Right cardiac atrium (tissue), 5 donors: ENCODE data around the gene SSH2. TPM values are rescaled to one million over a fixed set of nuclear protein-coding genes. Genes with fewer than 3 reads are reported as not detected.

ENCODE experiments used
- ATAC-seq, 2 donors: fragments of 200-7000 bp; cut with Tn5 transposase; one replicate each; pipeline versions ENCODE4 v1.8.0 to v1.9.1; 2020; ENCODE audit warnings: moderate library complexity in 2 of 2, mild to moderate bottlenecking in 1 of 2
- DNase-seq, 3 donors: peaks; one replicate each; pipeline ENCODE4 v3.0.0-alpha.2; 2020
- H3K27ac ChIP-seq: one replicate; pipeline ENCODE4 v1.5.1; 2013; ENCODE audit warnings: mild to moderate bottlenecking, low read length, control low read depth, moderate library complexity
- H3K27me3 ChIP-seq: one replicate; pipeline ENCODE4 v1.6.1; 2013; ENCODE audit not compliant: control insufficient read depth, insufficient read depth
- H3K4me1 ChIP-seq: one replicate; pipeline ENCODE4 v1.6.1; 2013; ENCODE audit warnings: low read length; ENCODE audit not compliant: control insufficient read depth, insufficient read depth
- H3K4me3 ChIP-seq: one replicate; pipeline ENCODE4 v1.5.1; 2013; ENCODE audit warnings: low read length, control low read depth
- H3K9me3 ChIP-seq: one replicate; pipeline ENCODE4 v1.6.1; 2013; ENCODE audit warnings: low read length; ENCODE audit not compliant: control insufficient read depth
- WGBS: extraction: QIAGEN DNeasy Blood & Tissue Kit; methylation state at CpG from one replicate; pipeline ENCODE4 v1.1.7; 2013; 5-methylcytosine and 5-hydroxymethylcytosine counted together
- intact Hi-C, 4 donors: fragments of 100-400 bp; cut with DNase I; formaldehyde crosslinking; loops; one replicate each; pipeline versions ENCODE4 v1.11.0 to v1.14.0; 2022 to 2023
- polyA plus RNA-seq: library from polyadenylated mRNA; stranded (reverse); fragments of 200-250 nt; gene quantifications from one replicate; pipeline ENCODE4 v1.2.3, GENCODE V29; 2013
- total RNA-seq, 4 donors: library from RNA; stranded (reverse); fragmentation: NEBNext Ultra II Directional; extraction: Animal tissue kit (Norgen Biotek cat#: 25700); gene quantifications; one replicate each; pipeline ENCODE4 v1.2.1, GENCODE V29; 2021
- donor health status: healthy with polysubstance abuse.
- donor health status: DM: no; HTN: yes; CAD: no.
- donor health status: DM: no; HTN: no; CAD: no.
- donor health status: DM: no; HTN: yes; CAD: no; lungs with severe emphysema.
- donor health status: DM: yes; HTN: yes; CAD: no.

The SSH2 gene
- total and polyA plus RNA-seq, 5 donors = 18.8 to 43.5 (median 37.5) TPM

DNA sequence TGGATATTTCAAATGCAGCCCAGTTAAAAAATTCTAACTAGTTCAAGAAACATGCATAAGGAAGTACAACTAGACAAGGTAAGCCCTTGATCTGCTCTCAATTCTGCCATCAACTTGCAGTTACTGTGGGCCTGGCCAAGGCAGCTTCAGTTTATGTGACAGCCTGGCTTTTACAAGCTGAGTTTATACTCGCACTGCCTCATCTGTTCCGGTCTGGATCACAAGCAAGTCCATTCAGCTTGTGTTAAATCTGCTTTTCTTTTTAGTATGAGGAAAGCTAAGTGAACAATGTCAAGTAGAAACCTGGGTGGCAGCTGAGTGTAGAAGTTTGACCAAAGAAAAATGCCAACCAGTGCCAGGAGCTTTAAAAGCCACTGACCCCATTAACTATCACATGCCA, 230.7 kb downstream of the SSH2 start:
- Histone ChIP-seq H3K27me3 (no peaks in the 10 kb centered on the region), H3K4me3 (no peak overlapping the region), H3K9me3 (no peaks in the 10 kb centered on the region), H3K27ac (peak overlapping the region; percentile 94), H3K4me1 (peaks cover 11% of the 10 kb centered on the region)
- 61% methylated on average over 2 of the region's 2 CpGs for WGBS
- intact Hi-C loops = no loop called here
- peak in 1 of 2 donors; percentile 23 for ATAC-seq
- no peak for DNase-seq

DNA sequence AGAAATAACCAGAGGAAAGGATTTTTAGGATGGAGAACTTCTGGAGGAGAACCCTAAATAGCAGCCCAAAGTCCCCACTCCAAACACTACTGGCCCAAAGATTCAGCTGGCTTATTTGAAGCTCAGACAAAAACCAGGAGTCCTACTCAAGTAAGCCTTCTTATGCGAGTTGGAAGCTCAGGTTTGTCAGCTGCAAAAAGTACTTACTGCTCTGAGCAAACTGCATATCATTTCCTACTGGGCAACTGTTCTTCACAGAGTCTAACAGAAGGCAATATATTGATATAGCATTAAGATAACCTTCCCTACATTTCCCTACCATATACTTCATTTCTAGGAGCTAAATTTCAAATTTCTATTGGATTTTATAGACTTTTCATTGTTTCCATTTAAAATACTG, 231.2 kb downstream of the SSH2 start:
- Histone ChIP-seq H3K4me1 (peaks cover 9% of the 10 kb centered on the region), H3K27me3 (no peaks in the 10 kb centered on the region), H3K27ac (peak overlapping the region; percentile 75), H3K4me3 (no peak overlapping the region), H3K9me3 (no peaks in the 10 kb centered on the region)
- intact Hi-C loops = no loop called here
- ATAC-seq = no peak
- DNase-seq = no peak
- 68% methylated on average over 1 of the region's 1 CpG for WGBS

DNA sequence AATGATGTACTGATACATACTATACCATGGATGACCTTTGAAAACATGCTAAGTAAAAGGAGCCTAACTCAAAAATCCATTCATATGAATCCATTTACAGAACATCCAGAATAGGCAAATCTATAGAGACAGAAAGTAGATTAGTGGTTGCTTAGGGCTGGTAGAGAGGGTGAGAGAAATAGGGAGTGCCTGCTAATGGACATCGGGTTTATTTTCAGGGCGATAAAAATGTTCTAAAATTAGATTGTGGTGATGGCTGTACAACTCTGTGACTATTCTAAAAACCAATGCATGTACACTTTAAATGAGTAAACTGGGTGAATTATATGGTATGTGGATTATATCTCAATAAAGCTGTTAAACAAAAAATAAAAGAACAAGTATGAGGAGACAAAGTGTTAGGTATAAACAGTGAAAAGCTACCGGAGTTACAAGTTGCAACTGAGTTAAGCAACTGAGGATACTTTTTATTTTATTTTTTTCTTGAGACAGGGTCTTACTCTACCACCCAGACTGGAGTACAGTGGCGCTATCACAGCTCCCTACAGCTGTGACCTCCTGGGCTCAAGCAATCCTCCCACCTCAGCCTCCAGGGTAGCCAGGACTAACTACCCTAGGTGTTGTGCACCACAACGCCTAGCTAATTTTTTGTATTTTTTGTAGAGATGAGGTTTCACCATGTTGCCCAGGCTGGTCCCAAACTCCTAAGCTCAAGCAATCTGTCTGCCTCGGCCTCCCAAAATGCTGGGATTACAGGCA, 231.8 kb downstream of the SSH2 start:
- H3K27me3 ChIP-seq = no peaks in the 10 kb centered on the region
- H3K4me1 ChIP-seq = peaks cover 9% of the 10 kb centered on the region
- intact Hi-C loops = no loop called here
- no peak for DNase-seq
- WGBS = 79% methylated on average over 6 of the region's 6 CpGs
- ATAC-seq = no peak
- no peak overlapping the region for H3K4me3 ChIP-seq
- peak overlapping the region; percentile 75 for H3K27ac ChIP-seq
- no peaks in the 10 kb centered on the region for H3K9me3 ChIP-seq

DNA sequence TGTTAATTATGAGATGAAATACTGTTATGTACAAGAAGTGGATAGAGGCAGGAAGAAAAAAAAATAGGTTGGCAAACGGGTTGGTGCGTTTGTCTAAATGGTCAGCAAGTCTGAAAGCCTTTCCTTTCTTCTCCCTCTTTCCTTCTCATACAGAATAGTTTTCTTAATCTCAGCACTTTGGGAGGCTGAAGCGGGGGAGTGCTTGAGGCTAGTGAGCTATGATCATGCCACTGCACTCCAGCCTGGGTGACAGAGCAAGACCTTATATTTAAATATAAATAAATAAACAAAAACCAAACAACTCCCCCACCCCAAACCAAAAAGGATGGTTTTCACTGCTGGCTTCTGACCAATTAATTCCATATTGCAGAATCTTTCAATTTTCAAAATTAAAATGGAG, 232.7 kb downstream of the SSH2 start:
- Histone ChIP-seq H3K27me3 (no peaks in the 10 kb centered on the region), H3K9me3 (no peaks in the 10 kb centered on the region), H3K27ac (peak overlapping the region; percentile 52), H3K4me3 (no peak overlapping the region), H3K4me1 (peaks cover 9% of the 10 kb centered on the region)
- intact Hi-C loops = no loop called here
- 53% methylated on average over 3 of the region's 3 CpGs for WGBS
- ATAC-seq (no peak), DNase-seq (no peak)

DNA sequence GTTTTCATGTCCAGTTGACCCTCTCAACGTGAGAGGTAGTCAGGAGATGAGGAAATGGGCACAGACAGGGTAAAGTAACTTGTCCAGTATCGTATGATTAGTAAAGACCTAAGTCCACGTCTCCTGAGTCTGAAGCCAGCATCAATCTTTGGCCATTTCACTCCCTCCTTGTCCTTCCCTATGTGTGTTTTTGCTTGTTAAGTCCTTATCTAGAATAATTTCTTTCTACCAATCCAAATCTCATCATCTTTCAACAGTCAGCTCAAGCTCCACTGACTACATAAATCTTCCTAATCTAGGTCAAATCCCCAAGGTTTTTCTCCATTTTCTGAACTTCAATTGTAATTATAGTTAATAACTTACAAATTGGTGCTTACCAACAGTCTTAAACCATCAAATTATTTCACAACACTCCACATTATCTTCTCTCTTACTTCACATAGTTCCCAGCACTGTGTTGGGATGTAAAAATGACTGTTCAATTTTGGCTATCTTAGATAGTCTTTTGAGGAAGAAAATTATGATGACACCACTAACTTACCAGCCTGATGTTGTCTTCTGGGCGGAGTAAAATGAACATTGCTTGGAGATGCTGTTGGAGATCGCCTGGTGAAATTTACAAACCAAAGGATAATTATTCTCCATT, 235.0 kb downstream of the SSH2 start:
- no peak overlapping the region for H3K4me3 ChIP-seq
- WGBS = 64% methylated on average over 5 of the region's 5 CpGs
- H3K27me3 ChIP-seq = no peaks in the 10 kb centered on the region
- intact Hi-C loops = no loop called here
- H3K27ac ChIP-seq = peak overlapping the region; percentile 17
- ATAC-seq = peak; percentile 67 to 70
- H3K4me1 ChIP-seq = peaks cover 9% of the 10 kb centered on the region
- no peaks in the 10 kb centered on the region for H3K9me3 ChIP-seq
- DNase-seq = no peak

DNA sequence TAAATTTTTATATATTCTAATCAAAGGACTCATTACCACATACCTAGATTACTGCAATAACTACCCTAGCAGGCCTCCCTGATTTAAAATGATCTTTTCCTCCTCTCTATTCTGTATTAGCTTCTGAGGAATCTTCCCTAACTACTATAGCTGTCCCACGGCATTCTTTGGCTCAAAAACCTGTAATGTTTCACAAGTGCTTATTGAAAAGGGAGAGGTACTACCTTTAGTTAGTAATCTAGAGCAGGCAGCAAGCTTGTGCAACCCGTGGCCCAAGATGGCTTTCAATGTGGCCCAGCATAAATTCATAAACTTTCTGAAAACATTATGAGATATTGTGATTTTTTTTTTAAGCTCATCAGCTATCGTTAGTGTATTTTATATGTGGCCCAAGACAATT, 236.3 kb downstream of the SSH2 start:
- no peak overlapping the region for H3K27ac ChIP-seq
- intact Hi-C loops = no loop called here
- H3K4me1 ChIP-seq = peaks cover 4% of the 10 kb centered on the region

DNA sequence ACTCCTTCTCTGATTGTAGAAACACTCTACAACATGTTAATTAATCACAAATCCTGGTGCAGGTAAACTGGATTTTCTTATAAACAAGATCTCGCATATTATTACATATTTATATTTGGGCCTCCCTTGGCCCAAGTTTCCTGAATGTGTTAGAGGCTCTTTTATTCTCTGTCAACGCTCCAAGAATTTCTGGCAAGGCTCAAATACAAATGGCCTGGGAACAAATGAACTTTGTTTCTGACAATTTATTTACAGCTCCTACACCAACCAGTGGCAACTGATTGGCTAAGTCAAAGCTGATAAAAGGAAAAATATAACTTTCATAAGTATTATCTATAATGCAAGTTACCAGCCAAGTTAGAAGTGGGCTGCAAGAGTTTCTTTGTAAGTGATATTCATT, 242.4 kb downstream of the SSH2 start:
- no peak overlapping the region for H3K27ac ChIP-seq
- H3K9me3 ChIP-seq = no peaks in the 10 kb centered on the region
- intact Hi-C loops = no loop called here
- H3K27me3 ChIP-seq = no peaks in the 10 kb centered on the region
- no peaks in the 10 kb centered on the region for H3K4me1 ChIP-seq
- no peak overlapping the region for H3K4me3 ChIP-seq
- 17% methylated on average over 2 of the region's 2 CpGs for WGBS
- DNase-seq (no peak), ATAC-seq (peak; percentile 51 to 76)

More for the DNA sequence above, 236.3 kb downstream of the SSH2 start:
- ATAC-seq = no peak
- H3K9me3 ChIP-seq = no peaks in the 10 kb centered on the region
- H3K4me3 ChIP-seq = no peak overlapping the region
- H3K27me3 ChIP-seq = no peaks in the 10 kb centered on the region
- DNase-seq = no peak
- WGBS = 79% methylated on average over 3 of the region's 3 CpGs

DNA sequence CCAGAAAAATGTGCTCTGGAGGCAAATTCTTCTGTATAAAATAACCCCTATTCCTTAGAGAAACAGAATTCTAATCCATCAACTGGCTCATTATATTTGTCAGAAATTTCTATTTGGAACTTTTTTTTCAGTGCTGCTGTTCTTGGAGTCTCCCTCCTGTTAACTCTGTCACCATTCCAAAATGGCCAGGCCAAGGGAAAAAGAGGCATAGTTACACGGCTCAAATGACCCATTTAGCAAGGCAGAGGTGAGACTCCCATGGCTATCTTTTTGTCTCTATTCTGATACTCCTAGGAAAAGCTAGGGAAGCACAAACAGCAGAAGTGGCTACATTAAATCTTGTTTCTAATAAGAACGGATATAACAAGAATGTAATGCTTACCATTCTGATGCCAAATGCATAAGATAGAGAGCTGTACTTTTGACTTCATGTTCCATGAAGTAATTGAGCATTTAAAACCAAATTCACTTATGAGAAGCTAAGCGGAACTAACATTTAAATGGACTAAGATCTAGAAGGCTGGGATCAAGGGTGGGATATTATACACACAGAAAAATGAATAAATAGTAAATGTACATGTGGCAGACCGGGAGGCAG, 242.9 kb downstream of the SSH2 start:
- WGBS = 46% methylated on average over 4 of the region's 4 CpGs
- Histone ChIP-seq H3K27me3 (no peaks in the 10 kb centered on the region), H3K4me1 (no peaks in the 10 kb centered on the region), H3K4me3 (no peak overlapping the region), H3K9me3 (no peaks in the 10 kb centered on the region), H3K27ac (peak overlapping the region; percentile 80)
- intact Hi-C loops = no loop called here
- peak; percentile 74 to 84 for ATAC-seq
- no peak for DNase-seq

DNA sequence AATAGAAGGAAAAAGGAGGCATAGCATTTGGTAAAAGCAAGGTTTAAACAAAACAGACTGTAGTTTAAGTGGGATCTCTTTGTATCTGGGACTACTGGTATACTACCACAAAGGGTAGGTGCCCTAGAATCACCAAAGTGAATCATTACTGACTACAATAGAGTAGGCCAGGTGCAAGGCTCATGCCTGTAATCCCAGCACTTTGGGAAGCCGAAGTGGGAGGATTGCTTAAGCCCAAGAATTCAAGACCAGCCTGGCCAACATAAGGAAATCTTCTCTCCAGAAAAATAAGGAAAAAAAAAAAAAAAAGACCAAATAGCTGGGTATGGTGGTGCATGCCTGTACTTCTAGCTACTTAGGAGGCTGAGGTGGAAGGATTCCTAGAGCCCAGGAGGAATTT, 246.5 kb downstream of the SSH2 start:
- intact Hi-C loops = no loop called here
- Histone ChIP-seq H3K4me3 (no peak overlapping the region), H3K9me3 (no peaks in the 10 kb centered on the region), H3K27me3 (no peaks in the 10 kb centered on the region), H3K27ac (peak overlapping the region; percentile 68), H3K4me1 (no peaks in the 10 kb centered on the region)
- DNase-seq (no peak), ATAC-seq (peak in 1 of 2 donors; percentile 5)
- WGBS = 67% methylated on average over 1 of the region's 1 CpG

DNA sequence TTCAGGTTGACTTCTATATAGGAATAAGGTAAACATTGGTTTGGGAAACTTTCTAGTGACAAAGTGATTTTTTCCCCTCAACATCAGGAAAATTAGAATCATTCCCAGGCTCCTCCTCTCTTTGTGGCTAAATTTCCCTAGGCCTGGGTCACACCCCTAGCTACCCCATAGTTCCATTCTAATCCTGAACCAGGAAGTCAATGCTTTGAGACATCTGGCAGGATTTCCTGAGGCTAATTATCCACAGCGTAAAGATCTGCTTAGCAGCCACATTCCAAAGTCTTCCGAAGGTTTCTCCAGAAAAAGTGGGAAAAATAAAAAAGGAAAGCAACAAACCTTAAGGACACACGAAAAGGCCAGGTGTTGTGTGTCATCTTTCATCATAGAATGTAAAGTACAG, 247.0 kb downstream of the SSH2 start:
- DNase-seq (no peak), ATAC-seq (peak; percentile 42 to 86)
- Histone ChIP-seq H3K4me1 (no peaks in the 10 kb centered on the region), H3K27me3 (no peaks in the 10 kb centered on the region), H3K4me3 (no peak overlapping the region), H3K9me3 (no peaks in the 10 kb centered on the region), H3K27ac (peak overlapping the region; percentile 37)
- 41% methylated on average over 3 of the region's 3 CpGs for WGBS
- intact Hi-C loops = no loop called here

DNA sequence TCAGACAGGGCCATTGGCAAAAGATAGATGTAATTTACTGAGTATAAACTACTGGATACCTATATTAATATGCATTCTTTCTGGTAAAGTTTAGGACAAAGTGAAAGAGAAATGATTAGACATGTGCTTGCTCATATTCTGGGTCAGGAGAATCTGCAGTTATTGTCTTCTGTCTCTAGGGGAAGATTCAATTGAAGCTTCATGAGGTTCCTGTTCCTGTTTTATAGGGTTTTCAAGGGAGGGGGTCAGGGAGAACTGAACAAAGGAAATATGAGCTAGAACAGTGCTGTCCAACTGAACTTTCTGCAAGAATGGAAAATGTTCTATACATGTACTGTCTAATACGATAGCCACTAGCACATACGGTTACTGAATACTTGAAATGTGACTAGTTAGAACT, 248.0 kb downstream of the SSH2 start:
- Histone ChIP-seq H3K4me3 (no peak overlapping the region), H3K27ac (no peak overlapping the region), H3K9me3 (no peaks in the 10 kb centered on the region), H3K27me3 (no peaks in the 10 kb centered on the region), H3K4me1 (no peaks in the 10 kb centered on the region)
- ATAC-seq (no peak), DNase-seq (no peak)
- 61% methylated on average over 2 of the region's 2 CpGs for WGBS
- intact Hi-C loops = no loop called here
